HUES48 (cell line): ENCODE results near the gene RIMOC1.
"Not testable (repeated sequence)": the region's sequence is repeated elsewhere in the genome, so short reads cannot be mapped to it uniquely, and the experiment has no call there.

Source experiments
- H3K27ac ChIP-seq: one replicate; pipeline ENCODE4 v1.7.0; 2013; ENCODE audit warnings: low read depth, low read length, inconsistent platforms
- H3K27me3 ChIP-seq: 2 replicates; pipeline ENCODE4 v1.6.1; 2013; ENCODE audit warnings: mild to moderate bottlenecking, low read length; ENCODE audit not compliant: control insufficient read depth, insufficient read depth
- H3K36me3 ChIP-seq: 2 replicates; pipeline ENCODE4 v1.6.1; 2013; ENCODE audit warnings: low read length; ENCODE audit not compliant: control insufficient read depth, insufficient read depth
- H3K4me1 ChIP-seq: 2 replicates; pipeline ENCODE4 v1.6.1; 2013; ENCODE audit warnings: mild to moderate bottlenecking, low read length; ENCODE audit not compliant: control insufficient read depth, insufficient read depth
- H3K4me3 ChIP-seq: 2 replicates; pipeline ENCODE4 v1.5.1; 2013; ENCODE audit warnings: mild to moderate bottlenecking, low read depth, low read length
- H3K9ac ChIP-seq: 2 replicates; pipeline ENCODE4 v1.6.1; 2013; ENCODE audit warnings: mild to moderate bottlenecking, low read depth, low read length, moderate library complexity
- H3K9me3 ChIP-seq: 2 replicates; pipeline ENCODE4 v1.6.1; 2013; ENCODE audit warnings: low read length; ENCODE audit not compliant: control insufficient read depth, insufficient read depth

Gene RIMOC1

DNA sequence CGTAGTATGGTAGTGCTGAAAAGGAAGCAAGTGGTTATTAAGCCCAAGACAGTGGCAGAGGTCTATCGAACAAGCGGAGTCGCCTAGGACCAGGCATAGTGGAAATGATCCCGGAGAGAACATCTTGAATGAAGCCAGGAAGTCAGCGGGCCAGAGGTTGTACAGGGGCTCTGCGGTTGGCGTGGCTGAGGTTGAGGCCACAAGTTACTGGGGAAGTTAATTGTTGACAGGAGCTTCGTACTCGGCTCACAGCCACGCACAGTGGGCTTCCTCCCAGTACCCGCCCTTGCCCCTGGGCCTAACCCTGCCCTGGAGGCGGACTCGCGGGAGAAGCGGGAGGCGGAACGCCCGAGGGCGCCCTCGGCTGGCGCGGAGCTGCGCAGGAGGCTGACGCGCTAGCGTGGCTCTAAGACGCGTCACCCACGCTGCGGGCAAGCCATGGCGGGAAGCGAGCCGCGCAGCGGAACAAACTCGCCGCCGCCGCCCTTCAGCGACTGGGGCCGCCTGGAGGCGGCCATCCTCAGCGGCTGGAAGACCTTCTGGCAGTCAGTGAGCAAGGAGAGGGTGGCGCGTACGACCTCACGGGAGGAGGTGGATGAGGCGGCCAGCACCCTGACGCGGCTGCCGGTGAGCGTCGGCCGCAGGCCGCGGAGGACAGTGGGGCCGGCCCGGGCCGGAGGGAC, 20.9 kb downstream of the RIMOC1 start, which contains the start of gene FBXO4:
Gene FBXO4 (plus strand): TSS at position 410 of the 683 bp plus-strand sequence. CDS start 29 bp downstream, at position 439.
- Histone ChIP-seq H3K4me1 (peaks cover 5% of the 10 kb centered on the region; the same call in 1 of the 2 replicates), H3K4me3 (peak within 1 kb of the TSS; percentile 71), H3K9me3 (no peaks in the 10 kb centered on the region), H3K36me3 (peaks cover 6% of the 10 kb centered on the region), H3K27me3 (no peaks in the 10 kb centered on the region), H3K9ac (peak within 1 kb of the TSS; percentile 74), H3K27ac (no peak within 1 kb of the TSS)

DNA sequence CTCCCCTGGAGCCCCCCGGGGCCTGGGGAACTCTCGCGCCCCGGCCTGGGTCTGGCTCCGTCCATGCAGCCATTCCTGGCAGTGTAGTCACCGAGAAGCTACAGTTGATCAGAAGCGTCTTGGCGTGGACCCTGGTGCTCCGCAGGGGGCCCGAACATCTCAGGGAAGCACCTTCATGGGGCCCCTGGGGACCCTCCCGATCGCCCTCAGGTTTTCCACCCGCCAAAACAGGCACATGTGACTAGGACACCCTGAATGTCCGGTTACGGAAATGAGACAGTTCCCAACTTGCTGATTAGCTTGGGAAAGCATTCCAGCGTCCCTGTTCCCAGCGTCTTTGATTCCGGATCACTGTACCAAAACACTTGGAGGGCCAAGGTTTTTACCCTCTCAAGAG, 21.4 kb downstream of the RIMOC1 start:
- H3K4me1 ChIP-seq, result peaks cover 4% of the 10 kb centered on the region; the same call in 1 of the 2 replicates
- 0 out of 2 replicates have a peak, but pooled peaks cover under 1% of the 10 kb centered on the region for H3K36me3 ChIP-seq
- H3K9me3 ChIP-seq, result no peaks in the 10 kb centered on the region
- H3K27me3 ChIP-seq, result no peaks in the 10 kb centered on the region
- H3K4me3 ChIP-seq, result peak overlapping the region; percentile 71
- peak overlapping the region; percentile 74 for H3K9ac ChIP-seq
- no peak overlapping the region for H3K27ac ChIP-seq

DNA sequence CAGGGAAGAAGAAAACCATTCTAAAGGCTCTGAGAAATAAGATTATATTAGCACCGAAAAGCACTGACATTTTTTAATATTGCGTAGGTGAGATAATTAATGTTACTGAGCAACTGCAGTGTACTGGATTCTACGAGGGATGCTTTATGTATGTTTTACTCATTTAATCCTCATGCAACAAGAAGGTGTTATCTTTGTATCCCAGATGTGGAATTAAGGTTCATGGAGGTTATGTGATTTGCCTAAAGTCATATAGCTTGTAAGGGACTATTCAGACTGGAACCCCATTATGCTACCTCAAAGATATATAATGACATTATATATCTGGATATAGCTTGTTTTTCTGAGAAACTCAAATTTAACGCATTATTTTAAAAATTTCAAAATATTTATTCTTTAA, 23.5 kb downstream of the RIMOC1 start:
- Histone ChIP-seq H3K27me3 (no peaks in the 10 kb centered on the region), H3K9me3 (no peaks in the 10 kb centered on the region), H3K4me1 (no peaks in the 10 kb centered on the region; the same call in 1 of the 2 replicates), H3K27ac (no peak overlapping the region), H3K9ac (no peak overlapping the region), H3K4me3 (no peak overlapping the region), H3K36me3 (no peaks in the 10 kb centered on the region)

DNA sequence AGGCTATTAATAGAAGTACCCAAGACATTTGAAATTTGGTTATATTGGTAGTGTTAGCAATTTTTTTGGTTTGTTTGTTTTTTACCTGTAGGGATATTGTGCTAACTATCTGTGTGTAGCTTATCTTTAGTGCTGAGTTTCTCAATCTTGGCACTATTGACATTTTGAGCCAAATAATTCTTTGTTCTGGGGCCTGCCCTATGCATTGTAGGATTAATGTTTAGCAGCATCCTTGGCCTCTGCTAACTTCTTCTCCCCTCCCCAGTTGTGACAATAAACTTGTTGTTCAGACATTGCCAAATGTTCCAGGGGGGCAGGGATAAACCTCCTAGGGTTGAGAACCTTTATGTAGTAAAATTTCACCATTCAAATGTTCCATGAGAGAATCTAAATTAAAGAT, 24.9 kb downstream of the RIMOC1 start:
- H3K4me3 ChIP-seq, result no peak overlapping the region
- H3K27ac ChIP-seq, result no peak overlapping the region
- H3K27me3 ChIP-seq, result no peaks in the 10 kb centered on the region
- no peaks in the 10 kb centered on the region; the same call in 1 of the 2 replicates for H3K4me1 ChIP-seq
- H3K9ac ChIP-seq, result no peak overlapping the region
- no peaks in the 10 kb centered on the region for H3K36me3 ChIP-seq
- no peaks in the 10 kb centered on the region for H3K9me3 ChIP-seq

DNA sequence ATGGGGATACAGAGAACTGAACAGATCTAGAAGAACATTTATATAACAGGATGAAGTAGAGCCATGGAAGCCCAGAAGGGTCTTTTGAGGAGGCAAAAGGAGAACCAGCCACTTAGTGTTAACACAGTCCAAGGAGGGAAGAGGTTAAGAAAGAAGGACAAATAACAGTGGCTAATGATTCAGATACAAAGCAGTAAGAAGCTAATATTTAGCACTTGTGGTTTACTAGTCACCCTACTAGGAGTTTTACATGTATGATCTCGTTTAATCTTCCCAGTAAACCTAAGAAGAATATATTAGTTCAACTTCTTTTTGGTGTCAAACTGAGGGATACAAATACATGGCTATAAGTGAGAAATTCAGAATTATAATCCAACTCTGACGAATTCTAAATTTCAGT, 28.6 kb downstream of the RIMOC1 start:
- H3K9ac ChIP-seq, result no peak overlapping the region
- no peak overlapping the region for H3K4me3 ChIP-seq
- H3K27ac ChIP-seq, result no peak overlapping the region
- no peaks in the 10 kb centered on the region for H3K27me3 ChIP-seq
- H3K4me1 ChIP-seq, result peaks cover 6% of the 10 kb centered on the region; the same call in 1 of the 2 replicates
- no peaks in the 10 kb centered on the region for H3K36me3 ChIP-seq
- no peaks in the 10 kb centered on the region for H3K9me3 ChIP-seq

DNA sequence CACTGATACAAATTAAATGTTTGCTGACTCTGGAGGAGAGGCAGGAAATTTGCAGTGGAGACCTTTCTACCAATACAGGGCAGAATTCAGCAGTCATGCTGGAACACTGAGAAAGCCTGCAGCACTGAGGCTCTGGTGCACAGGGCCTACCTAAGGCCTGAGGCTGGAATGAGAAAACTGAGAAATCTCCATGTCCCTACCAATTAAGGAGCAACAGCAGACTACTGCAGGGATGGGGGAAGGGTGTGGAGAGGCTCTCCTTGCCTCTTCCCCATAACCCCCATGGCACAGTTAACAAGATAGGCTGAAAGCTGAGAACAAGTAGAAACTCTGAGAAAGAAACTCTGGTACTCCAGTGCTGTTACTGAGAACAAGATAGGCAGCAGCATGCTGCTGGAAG, 31.4 kb downstream of the RIMOC1 start:
- Histone ChIP-seq H3K9me3 (no peaks in the 10 kb centered on the region), H3K27ac (no peak overlapping the region), H3K4me3 (no peak overlapping the region), H3K4me1 (peaks cover 6% of the 10 kb centered on the region; the same call in 1 of the 2 replicates), H3K9ac (no peak overlapping the region), H3K27me3 (no peaks in the 10 kb centered on the region), H3K36me3 (no peaks in the 10 kb centered on the region)

DNA sequence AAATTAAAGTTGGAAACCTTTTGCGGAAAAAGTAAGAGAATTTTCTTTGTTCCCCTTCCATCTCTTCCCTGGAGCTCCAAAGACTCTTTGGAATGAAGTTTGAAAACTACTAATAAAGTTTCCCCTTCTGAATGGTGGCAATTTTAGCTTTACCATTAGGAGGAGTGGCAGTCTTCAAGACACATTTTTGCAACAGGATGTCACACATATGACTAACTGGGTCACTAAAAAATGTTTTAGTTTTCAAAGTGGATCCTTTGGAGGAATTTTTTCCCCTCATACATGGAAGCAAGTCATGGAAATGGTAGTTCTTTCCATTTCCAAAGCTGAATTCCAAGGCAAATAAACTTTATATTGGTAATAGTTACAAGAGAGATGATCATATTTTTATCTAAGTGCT, 36.5 kb downstream of the RIMOC1 start:
- Histone ChIP-seq H3K4me1 (peaks cover 2% of the 10 kb centered on the region; the same call in 1 of the 2 replicates), H3K4me3 (no peak overlapping the region), H3K27me3 (no peaks in the 10 kb centered on the region), H3K9me3 (no peaks in the 10 kb centered on the region), H3K36me3 (no peaks in the 10 kb centered on the region), H3K9ac (no peak overlapping the region), H3K27ac (no peak overlapping the region)

DNA sequence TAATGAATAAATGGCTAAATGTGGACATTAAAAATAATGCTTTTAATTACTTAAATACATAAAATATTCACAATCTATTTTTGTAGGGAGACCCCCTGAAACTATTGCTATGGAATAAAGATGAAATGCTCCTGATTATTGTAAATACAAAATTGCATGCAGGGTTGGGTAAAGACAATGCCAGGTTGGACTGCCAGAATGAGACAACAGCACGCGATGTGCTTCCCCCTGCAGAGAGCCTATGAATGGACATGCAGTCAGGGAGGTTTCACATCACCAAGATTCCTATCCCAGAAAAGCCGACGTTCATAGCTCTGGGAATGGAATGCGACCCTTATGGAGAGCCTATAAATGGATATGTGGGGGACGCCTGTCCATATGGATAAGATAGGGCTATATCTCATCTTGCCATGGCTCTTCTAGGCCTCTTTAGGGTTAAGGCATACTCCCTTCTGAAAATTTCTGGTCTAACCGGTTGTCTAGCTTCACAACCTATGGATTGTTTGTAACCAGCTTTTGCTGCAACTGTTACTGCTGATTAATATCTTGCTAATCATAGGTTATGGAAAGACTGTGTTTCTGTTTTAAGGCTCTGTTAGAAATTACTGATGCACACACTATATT, 41.3 kb downstream of the RIMOC1 start:
- not testable (repeated sequence) for H3K9me3 ChIP-seq, H3K4me1 ChIP-seq, H3K9ac ChIP-seq

DNA sequence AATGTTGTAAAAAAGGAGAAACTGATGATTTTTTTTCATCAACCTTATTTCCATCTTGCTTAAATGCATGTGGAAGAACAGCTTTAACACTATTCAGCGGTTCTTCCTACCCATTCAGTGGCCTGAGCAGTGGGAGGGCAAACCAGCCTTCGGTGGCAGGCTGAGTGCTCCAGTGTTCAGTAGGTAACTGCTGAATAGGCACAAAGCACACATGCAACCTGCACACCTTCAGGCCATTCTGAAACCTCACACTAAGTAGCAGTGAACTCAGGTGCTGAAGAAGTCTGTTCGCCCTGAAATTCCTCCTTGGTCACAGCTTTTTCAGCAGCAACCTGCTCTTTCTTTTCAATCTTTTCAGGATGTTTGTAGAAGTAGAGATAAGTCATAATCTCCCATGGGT, 47.1 kb downstream of the RIMOC1 start:
- no peak overlapping the region for H3K4me3 ChIP-seq
- no peak overlapping the region for H3K27ac ChIP-seq
- H3K27me3 ChIP-seq, result no peaks in the 10 kb centered on the region
- H3K9ac ChIP-seq, result no peak overlapping the region
- H3K4me1 ChIP-seq, result no peaks in the 10 kb centered on the region
- H3K36me3 ChIP-seq, result no peaks in the 10 kb centered on the region
- H3K9me3 ChIP-seq, result no peaks in the 10 kb centered on the region

More for the DNA sequence above, 41.3 kb downstream of the RIMOC1 start:
- H3K36me3 ChIP-seq, H3K27me3 ChIP-seq, H3K27ac ChIP-seq, H3K4me3 ChIP-seq: not testable (repeated sequence)
